GM23338 (cell line): ENCODE data around the gene TCF12. TPM values are rescaled to one million over a fixed set of nuclear protein-coding genes. Genes with fewer than 3 reads are reported as not detected.

Experiments used
- ATAC-seq: fragments of 200-7000 bp; cut with Tn5 transposase; 3 replicates; pipeline ENCODE4 v1.9.1; 2020
- DNase-seq: peaks from one replicate; pipeline ENCODE4 v3.0.0-alpha.2; 2015; ENCODE audit warnings: low spot score
- H2AFZ ChIP-seq: fragments of 200-600 bp; sonication (generic); 2 replicates; pipeline ENCODE4 v1.8.0; 2016; ENCODE audit warnings: antibody characterized with exemption, mild to moderate bottlenecking, moderate library complexity
- H3F3A ChIP-seq: fragments of 200-600 bp; sonication (generic); replicated peaks from 2 replicates; pipeline ENCODE4 v1.8.0; 2017; ENCODE audit warnings: antibody characterized with exemption, mixed run types, low read depth
- H3K27ac ChIP-seq: fragments of 200-600 bp; sonication (generic); 2 replicates; pipeline ENCODE4 v1.6.1; 2016; ENCODE audit warnings: low read depth
- H3K27me3 ChIP-seq: fragments of 200-600 bp; sonication (generic); 2 replicates; pipeline ENCODE4 v1.8.0; 2016; ENCODE audit warnings: mild to moderate bottlenecking, mixed run types, moderate library complexity; ENCODE audit not compliant: insufficient read depth
- H3K36me3 ChIP-seq: fragments of 200-600 bp; sonication (generic); 2 replicates; pipeline ENCODE4 v1.8.0; 2016; ENCODE audit warnings: mild to moderate bottlenecking; ENCODE audit not compliant: insufficient read depth
- H3K4me1 ChIP-seq: fragments of 200-600 bp; sonication (generic); 2 replicates; pipeline ENCODE4 v1.8.0; 2016; ENCODE audit warnings: mild to moderate bottlenecking, moderate library complexity; ENCODE audit not compliant: insufficient read depth
- H3K4me2 ChIP-seq: fragments of 200-600 bp; sonication (generic); 2 replicates; pipeline ENCODE4 v1.7.1; 2017; ENCODE audit warnings: mixed run types
- H3K4me3 ChIP-seq: fragments of 200-600 bp; sonication (generic); 2 replicates; pipeline ENCODE4 v1.6.1; 2016; ENCODE audit warnings: mixed run types
- H3K79me2 ChIP-seq: fragments of 200-600 bp; sonication (generic); replicated peaks from 2 replicates; pipeline ENCODE4 v1.8.0; 2017; ENCODE audit warnings: mild to moderate bottlenecking; ENCODE audit not compliant: insufficient read depth
- H3K9me2 ChIP-seq: fragments of 200-600 bp; sonication (generic); 2 replicates; pipeline ENCODE4 v1.8.0; 2017; ENCODE audit not compliant: insufficient read depth
- H4K20me1 ChIP-seq: fragments of 200-600 bp; sonication (generic); replicated peaks from 2 replicates; pipeline ENCODE4 v1.8.0; 2017; ENCODE audit warnings: mild to moderate bottlenecking; ENCODE audit not compliant: insufficient read depth
- H3K27ac Mint-ChIP-seq: 2 replicates; pipeline ENCODE4 v1.8.0; 2020; ENCODE audit warnings: inconsistent platforms, mild to moderate bottlenecking, moderate library complexity, mixed read lengths
- H3K27me3 Mint-ChIP-seq: 3 replicates; pipeline ENCODE4 v1.8.0; 2022; ENCODE audit warnings: low read depth, mild to moderate bottlenecking, moderate library complexity, mixed read lengths, inconsistent platforms; ENCODE audit not compliant: insufficient read depth, poor library complexity
- H3K36me3 Mint-ChIP-seq: 3 replicates; pipeline ENCODE4 v1.8.0; 2021; ENCODE audit warnings: low read depth, mild to moderate bottlenecking, inconsistent platforms, moderate library complexity, mixed read lengths
- H3K4me1 Mint-ChIP-seq: 3 replicates; pipeline ENCODE4 v1.8.0; 2020; ENCODE audit warnings: mild to moderate bottlenecking, inconsistent platforms, mixed read lengths
- H3K4me3 Mint-ChIP-seq: 3 replicates; pipeline ENCODE4 v1.8.0; 2021; ENCODE audit warnings: moderate library complexity, mild to moderate bottlenecking, inconsistent platforms, mixed read lengths
- H3K9me3 Mint-ChIP-seq: 3 replicates; pipeline ENCODE4 v1.8.0; 2020; ENCODE audit warnings: moderate library complexity, mild to moderate bottlenecking, inconsistent platforms, mixed read lengths
- EZH2 ChIP-seq: fragments of 200-600 bp; sonication (generic); IDR thresholded peaks from one replicate; pipeline ENCODE4 v1.8.0; 2017; ENCODE audit warnings: antibody characterized with exemption, mild to moderate bottlenecking, low read depth; ENCODE audit not compliant: unreplicated experiment
- JUNB ChIP-seq: IDR thresholded peaks from one replicate; pipeline ENCODE4 v1.6.1; 2016; ENCODE audit warnings: antibody characterized with exemption; ENCODE audit not compliant: unreplicated experiment
- STAT1 ChIP-seq: IDR thresholded peaks from one replicate; pipeline ENCODE4 v1.6.1; 2016; ENCODE audit warnings: antibody characterized with exemption; ENCODE audit not compliant: unreplicated experiment
- polyA plus RNA-seq: library from polyadenylated mRNA; unstranded; fragments of >200 nt; fragmentation: Nextera tagmentation; extraction: Ambion mirVana; gene quantifications from 2 replicates; pipeline ENCODE4 v1.2.1, GENCODE V29; 2016
- total RNA-seq: library from RNA; depleted of rRNA; stranded (reverse); fragments of >200 nt; shearing (Covaris generic); gene quantifications from 2 replicates; pipeline ENCODE4 v1.2.3, GENCODE V29; 2014
- TF ChIP-seq, protein P1 (sequence below): fragments of 250-450 bp; sonication (Bioruptor Pico); IDR thresholded peaks from 2 replicates; pipeline ENCODE4 v1.5.0; 2020; ENCODE audit warnings: mild to moderate bottlenecking, moderate library complexity
- TF ChIP-seq, protein P2 (sequence below), 2 experiments: fragments of 200-600 bp in 1 of 2; sonication (generic) in 1 of 2; conservative IDR thresholded peaks; 2 replicates each; pipeline versions ENCODE4 v1.5.1 to v1.6.1; 2016 to 2017; ENCODE audit warnings: antibody characterized with exemption in 2 of 2, low read depth in 2 of 2, mild to moderate bottlenecking in 2 of 2, moderate library complexity in 1 of 2

TCF12 gene
- total and polyA plus RNA-seq, 2 experiments from 2014 or later, result 27.6 to 104 TPM

DNA sequence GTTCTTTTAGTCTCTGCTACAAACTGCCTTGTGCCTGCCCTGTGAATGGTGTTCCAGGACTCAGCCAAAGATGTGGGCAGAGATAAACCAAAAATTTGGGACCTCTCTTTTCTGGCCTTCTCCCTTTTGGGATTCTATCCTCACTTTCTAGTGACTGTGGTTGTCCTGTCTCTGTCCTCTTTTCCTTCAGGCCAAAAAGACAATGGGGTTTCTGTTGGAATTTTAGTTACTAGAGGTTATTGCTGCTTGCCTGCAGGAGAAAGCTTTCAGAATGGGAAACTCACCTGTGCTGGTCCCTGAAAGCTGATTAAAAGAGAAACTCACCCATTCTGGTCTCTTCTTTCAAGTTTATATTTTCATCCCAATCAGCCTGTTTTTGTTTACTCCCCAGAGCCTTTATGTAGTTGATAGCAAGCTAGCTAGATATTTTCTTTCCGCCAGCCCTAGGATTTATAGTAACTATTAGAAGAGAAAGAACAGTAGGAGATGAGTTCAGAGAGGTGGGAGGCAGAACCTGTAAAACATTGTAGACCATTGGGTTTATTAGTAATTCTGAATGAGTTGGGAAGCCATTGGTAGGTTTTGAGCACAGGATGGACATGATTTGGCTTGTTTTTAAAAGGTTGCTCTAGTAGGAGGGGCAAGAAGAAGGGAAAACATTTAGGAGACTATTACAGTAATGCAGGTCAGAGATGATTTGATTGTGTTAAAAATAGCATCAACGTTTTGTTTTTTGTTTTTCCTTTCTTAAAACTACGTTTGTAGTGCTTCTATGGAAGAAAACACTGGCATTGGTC is 138.9 kb downstream of the TCF12 start (continued):
- TF ChIP-seq, protein P1, sequence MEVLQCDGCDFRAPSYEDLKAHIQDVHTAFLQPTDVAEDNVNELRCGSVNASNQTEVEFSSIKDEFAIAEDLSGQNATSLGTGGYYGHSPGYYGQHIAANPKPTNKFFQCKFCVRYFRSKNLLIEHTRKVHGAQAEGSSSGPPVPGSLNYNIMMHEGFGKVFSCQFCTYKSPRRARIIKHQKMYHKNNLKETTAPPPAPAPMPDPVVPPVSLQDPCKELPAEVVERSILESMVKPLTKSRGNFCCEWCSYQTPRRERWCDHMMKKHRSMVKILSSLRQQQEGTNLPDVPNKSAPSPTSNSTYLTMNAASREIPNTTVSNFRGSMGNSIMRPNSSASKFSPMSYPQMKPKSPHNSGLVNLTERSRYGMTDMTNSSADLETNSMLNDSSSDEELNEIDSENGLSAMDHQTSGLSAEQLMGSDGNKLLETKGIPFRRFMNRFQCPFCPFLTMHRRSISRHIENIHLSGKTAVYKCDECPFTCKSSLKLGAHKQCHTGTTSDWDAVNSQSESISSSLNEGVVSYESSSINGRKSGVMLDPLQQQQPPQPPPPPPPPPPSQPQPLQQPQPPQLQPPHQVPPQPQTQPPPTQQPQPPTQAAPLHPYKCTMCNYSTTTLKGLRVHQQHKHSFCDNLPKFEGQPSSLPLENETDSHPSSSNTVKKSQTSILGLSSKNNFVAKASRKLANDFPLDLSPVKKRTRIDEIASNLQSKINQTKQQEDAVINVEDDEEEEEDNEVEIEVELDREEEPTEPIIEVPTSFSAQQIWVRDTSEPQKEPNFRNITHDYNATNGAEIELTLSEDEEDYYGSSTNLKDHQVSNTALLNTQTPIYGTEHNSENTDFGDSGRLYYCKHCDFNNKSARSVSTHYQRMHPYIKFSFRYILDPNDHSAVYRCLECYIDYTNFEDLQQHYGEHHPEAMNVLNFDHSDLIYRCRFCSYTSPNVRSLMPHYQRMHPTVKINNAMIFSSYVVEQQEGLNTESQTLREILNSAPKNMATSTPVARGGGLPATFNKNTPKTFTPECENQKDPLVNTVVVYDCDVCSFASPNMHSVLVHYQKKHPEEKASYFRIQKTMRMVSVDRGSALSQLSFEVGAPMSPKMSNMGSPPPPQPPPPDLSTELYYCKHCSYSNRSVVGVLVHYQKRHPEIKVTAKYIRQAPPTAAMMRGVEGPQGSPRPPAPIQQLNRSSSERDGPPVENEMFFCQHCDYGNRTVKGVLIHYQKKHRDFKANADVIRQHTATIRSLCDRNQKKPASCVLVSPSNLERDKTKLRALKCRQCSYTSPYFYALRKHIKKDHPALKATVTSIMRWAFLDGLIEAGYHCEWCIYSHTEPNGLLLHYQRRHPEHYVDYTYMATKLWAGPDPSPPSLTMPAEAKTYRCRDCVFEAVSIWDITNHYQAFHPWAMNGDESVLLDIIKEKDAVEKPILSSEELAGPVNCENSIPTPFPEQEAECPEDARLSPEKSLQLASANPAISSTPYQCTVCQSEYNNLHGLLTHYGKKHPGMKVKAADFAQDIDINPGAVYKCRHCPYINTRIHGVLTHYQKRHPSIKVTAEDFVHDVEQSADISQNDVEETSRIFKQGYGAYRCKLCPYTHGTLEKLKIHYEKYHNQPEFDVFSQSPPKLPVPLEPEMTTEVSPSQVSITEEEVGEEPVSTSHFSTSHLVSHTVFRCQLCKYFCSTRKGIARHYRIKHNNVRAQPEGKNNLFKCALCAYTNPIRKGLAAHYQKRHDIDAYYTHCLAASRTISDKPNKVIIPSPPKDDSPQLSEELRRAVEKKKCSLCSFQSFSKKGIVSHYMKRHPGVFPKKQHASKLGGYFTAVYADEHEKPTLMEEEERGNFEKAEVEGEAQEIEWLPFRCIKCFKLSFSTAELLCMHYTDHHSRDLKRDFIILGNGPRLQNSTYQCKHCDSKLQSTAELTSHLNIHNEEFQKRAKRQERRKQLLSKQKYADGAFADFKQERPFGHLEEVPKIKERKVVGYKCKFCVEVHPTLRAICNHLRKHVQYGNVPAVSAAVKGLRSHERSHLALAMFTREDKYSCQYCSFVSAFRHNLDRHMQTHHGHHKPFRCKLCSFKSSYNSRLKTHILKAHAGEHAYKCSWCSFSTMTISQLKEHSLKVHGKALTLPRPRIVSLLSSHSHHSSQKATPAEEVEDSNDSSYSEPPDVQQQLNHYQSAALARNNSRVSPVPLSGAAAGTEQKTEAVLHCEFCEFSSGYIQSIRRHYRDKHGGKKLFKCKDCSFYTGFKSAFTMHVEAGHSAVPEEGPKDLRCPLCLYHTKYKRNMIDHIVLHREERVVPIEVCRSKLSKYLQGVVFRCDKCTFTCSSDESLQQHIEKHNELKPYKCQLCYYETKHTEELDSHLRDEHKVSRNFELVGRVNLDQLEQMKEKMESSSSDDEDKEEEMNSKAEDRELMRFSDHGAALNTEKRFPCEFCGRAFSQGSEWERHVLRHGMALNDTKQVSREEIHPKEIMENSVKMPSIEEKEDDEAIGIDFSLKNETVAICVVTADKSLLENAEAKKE (CRISPR knock-in tag), result no peak

DNA sequence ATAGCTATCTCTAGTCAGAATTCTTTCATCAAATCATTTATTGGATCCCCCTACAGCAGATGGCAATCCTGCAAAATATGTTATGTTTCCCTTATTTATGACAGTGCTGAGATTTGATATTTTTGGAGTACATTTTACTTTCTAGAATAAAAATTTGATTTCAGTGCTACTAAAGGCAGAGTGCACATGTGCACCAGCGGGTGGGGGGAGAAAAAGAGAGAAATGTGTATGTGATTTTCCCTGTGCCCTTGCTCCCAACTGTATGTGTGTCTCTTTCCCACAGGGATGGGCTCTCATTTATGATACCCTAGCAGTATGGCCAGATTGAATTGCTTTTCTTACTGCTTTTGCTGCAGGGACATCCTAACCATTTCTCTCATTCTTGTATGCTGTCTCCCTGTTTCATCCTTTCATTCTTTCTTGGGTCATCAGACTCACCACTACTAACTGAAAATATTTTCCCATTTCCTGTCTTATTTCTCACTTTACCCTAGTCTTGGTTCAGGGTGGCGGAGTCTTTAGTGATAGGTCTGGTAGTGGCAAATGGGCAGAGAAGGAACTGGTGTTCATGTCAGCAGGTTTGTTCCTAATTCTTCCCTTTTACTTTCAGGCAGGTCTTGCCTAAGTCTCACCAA is 140.7 kb downstream of the TCF12 start:
- Histone ChIP-seq H3K4me1 (peaks cover 29% of the 10 kb centered on the region), H2AFZ (no peak overlapping the region), H3K79me2 (peaks cover 94% of the 10 kb centered on the region), H3K9me2 (no peaks in the 10 kb centered on the region), H3F3A (no peaks in the 10 kb centered on the region), H4K20me1 (peaks cover 12% of the 10 kb centered on the region), H3K27me3 (no peaks in the 10 kb centered on the region), H3K4me3 (no peak overlapping the region), H3K27ac (no peak overlapping the region), H3K36me3 (no peaks in the 10 kb centered on the region), H3K4me2 (no peak overlapping the region)
- Mint-ChIP-seq H3K27me3 (no peaks in the 10 kb centered on the region), H3K4me1 (peaks cover 37% of the 10 kb centered on the region), H3K9me3 (no peaks in the 10 kb centered on the region), H3K36me3 (no peaks in the 10 kb centered on the region), H3K27ac (0 out of 2 replicates have a peak overlapping the region, but pooled peaks have one; percentile 2), H3K4me3 (no peak overlapping the region)
- DNase-seq (no peak), ATAC-seq (no peak; the same call in 2 of the 3 replicates)
- TF ChIP-seq, protein P1 (CRISPR knock-in tag), result no peak
- TF ChIP-seq, protein P2, sequence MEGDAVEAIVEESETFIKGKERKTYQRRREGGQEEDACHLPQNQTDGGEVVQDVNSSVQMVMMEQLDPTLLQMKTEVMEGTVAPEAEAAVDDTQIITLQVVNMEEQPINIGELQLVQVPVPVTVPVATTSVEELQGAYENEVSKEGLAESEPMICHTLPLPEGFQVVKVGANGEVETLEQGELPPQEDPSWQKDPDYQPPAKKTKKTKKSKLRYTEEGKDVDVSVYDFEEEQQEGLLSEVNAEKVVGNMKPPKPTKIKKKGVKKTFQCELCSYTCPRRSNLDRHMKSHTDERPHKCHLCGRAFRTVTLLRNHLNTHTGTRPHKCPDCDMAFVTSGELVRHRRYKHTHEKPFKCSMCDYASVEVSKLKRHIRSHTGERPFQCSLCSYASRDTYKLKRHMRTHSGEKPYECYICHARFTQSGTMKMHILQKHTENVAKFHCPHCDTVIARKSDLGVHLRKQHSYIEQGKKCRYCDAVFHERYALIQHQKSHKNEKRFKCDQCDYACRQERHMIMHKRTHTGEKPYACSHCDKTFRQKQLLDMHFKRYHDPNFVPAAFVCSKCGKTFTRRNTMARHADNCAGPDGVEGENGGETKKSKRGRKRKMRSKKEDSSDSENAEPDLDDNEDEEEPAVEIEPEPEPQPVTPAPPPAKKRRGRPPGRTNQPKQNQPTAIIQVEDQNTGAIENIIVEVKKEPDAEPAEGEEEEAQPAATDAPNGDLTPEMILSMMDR (conservative IDR thresholded peaks at IDR 0.05; ENCODE audit: low read depth in 2 of 2), result no peak
- no peak for TF ChIP-seq STAT1
- TF ChIP-seq EZH2, result no peak
- no peak for TF ChIP-seq JUNB
